GM19025 (cell line): ENCODE data around the gene SLC8A1.

Experiments used
- ATAC-seq: cut with Tn5 transposase; IDR thresholded peaks from one replicate; pipeline ENCODE4 v1.9.1; 2021; ENCODE audit warnings: mild to moderate bottlenecking, low read depth, moderate library complexity; ENCODE audit not compliant: unreplicated experiment

The SLC8A1 gene

GRCh38 chr2:40463112-40463511, 11.2 kb upstream of the SLC8A1 start:
- no peak for ATAC-seq

- no peak for ATAC-seq
Observed at GRCh38 chr2:40458271-40458794, 6.4 kb upstream of the SLC8A1 start.

GRCh38 chr2:40457837-40458236, 5.9 kb upstream of the SLC8A1 start:
- ATAC-seq: no peak

GRCh38 chr2:40457366-40457765, 5.5 kb upstream of the SLC8A1 start:
- no peak for ATAC-seq

GRCh38 chr2:40456926-40457325, 5.0 kb upstream of the SLC8A1 start:
- ATAC-seq: no peak

GRCh38 chr2:40455661-40456060, 3.8 kb upstream of the SLC8A1 start:
- no peak for ATAC-seq

GRCh38 chr2:40454321-40454720, 2.4 kb upstream of the SLC8A1 start:
- no peak for ATAC-seq

GRCh38 chr2:40452786-40453185, 896 bp upstream of the SLC8A1 start:
- ATAC-seq: no peak

- no peak for ATAC-seq
Observed at GRCh38 chr2:40450796-40451430, 977 bp downstream of the SLC8A1 start.

GRCh38 chr2:40450066-40450795, 1.7 kb downstream of the SLC8A1 start:
- ATAC-seq: no peak

GRCh38 chr2:40448476-40449079, 3.3 kb downstream of the SLC8A1 start:
- no peak for ATAC-seq

- ATAC-seq: no peak
Observed at GRCh38 chr2:40445467-40445866, 6.4 kb downstream of the SLC8A1 start.

GRCh38 chr2:40440835-40441234, 11.1 kb downstream of the SLC8A1 start:
- ATAC-seq: no peak

GRCh38 chr2:40439473-40439872, 12.4 kb downstream of the SLC8A1 start:
- no peak for ATAC-seq

- no peak for ATAC-seq
Observed at GRCh38 chr2:40436093-40436475, 15.8 kb downstream of the SLC8A1 start.

- no peak for ATAC-seq
Observed at GRCh38 chr2:40435426-40436092, 16.3 kb downstream of the SLC8A1 start.

GRCh38 chr2:40434731-40435271, 17.1 kb downstream of the SLC8A1 start:
- no peak for ATAC-seq

- ATAC-seq: no peak
Observed at GRCh38 chr2:40433736-40434135, 18.2 kb downstream of the SLC8A1 start.

GRCh38 chr2:40432921-40433483, 18.9 kb downstream of the SLC8A1 start:
- no peak for ATAC-seq

- no peak for ATAC-seq
Observed at GRCh38 chr2:40431600-40431955, 20.3 kb downstream of the SLC8A1 start.
